Measurements from ENCODE around the gene SGCA.

DNA sequence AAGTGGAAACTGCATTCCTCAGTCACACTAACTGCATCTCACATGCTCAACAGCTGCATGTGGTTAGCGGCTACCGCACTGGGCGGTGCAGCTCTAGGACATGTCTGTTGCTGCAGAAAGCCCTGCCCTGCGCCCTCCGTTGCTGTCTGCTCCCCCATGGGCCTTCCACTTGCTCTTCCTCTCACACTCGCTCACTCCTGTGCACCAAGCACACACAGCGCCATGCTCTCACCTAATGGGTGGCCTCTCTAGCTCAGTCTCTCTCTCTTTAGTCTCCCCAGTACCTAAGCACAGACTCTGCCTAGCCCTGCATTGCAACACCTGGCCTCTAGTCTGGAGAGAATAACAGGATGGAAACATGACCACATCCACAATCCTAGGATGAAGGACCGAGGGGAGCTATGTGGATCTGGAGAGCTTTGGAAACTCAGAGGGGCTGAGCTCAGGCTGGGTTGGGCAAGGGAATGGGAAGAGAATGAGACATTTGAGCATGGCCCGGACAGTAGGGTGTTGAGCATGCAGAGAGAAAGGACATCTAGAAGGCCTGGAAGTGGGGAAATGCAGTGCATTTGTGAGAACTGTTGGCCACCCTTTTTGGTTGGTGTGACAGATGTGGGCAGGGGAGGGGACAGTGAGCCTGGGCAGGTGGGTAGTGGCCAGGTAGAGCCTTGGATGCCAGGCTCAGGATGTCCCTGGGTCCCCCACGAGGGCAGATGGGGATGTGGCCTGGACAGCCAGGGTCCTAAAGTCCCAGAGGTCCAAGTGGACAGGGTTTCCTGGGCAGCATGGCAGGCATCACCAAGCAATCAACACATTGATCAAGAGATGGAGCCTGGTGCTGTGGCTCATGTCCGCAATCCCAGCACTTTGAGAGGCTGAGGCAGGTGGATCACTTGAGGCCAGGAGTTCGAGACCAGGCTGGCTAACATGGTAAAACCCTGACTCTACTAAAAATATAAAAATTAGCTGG lies 16.1 kb downstream of the SGCA start:
- TF ChIP-seq PAX8 (IDR thresholded peaks at IDR 0.05), result no peak
- no peak for TF ChIP-seq SUZ12 (IDR thresholded peaks at IDR 0.05; ENCODE audit: unreplicated experiment)
- TF ChIP-seq, protein P1, sequence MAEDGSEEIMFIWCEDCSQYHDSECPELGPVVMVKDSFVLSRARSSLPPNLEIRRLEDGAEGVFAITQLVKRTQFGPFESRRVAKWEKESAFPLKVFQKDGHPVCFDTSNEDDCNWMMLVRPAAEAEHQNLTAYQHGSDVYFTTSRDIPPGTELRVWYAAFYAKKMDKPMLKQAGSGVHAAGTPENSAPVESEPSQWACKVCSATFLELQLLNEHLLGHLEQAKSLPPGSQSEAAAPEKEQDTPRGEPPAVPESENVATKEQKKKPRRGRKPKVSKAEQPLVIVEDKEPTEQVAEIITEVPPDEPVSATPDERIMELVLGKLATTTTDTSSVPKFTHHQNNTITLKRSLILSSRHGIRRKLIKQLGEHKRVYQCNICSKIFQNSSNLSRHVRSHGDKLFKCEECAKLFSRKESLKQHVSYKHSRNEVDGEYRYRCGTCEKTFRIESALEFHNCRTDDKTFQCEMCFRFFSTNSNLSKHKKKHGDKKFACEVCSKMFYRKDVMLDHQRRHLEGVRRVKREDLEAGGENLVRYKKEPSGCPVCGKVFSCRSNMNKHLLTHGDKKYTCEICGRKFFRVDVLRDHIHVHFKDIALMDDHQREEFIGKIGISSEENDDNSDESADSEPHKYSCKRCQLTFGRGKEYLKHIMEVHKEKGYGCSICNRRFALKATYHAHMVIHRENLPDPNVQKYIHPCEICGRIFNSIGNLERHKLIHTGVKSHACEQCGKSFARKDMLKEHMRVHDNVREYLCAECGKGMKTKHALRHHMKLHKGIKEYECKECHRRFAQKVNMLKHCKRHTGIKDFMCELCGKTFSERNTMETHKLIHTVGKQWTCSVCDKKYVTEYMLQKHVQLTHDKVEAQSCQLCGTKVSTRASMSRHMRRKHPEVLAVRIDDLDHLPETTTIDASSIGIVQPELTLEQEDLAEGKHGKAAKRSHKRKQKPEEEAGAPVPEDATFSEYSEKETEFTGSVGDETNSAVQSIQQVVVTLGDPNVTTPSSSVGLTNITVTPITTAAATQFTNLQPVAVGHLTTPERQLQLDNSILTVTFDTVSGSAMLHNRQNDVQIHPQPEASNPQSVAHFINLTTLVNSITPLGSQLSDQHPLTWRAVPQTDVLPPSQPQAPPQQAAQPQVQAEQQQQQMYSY (CRISPR knock-in tag; IDR thresholded peaks at IDR 0.05), result no peak
- TF ChIP-seq SREBF2 (IDR thresholded peaks at IDR 0.05; ENCODE audit: low read length), result no peak
- TF ChIP-seq, protein P2, sequence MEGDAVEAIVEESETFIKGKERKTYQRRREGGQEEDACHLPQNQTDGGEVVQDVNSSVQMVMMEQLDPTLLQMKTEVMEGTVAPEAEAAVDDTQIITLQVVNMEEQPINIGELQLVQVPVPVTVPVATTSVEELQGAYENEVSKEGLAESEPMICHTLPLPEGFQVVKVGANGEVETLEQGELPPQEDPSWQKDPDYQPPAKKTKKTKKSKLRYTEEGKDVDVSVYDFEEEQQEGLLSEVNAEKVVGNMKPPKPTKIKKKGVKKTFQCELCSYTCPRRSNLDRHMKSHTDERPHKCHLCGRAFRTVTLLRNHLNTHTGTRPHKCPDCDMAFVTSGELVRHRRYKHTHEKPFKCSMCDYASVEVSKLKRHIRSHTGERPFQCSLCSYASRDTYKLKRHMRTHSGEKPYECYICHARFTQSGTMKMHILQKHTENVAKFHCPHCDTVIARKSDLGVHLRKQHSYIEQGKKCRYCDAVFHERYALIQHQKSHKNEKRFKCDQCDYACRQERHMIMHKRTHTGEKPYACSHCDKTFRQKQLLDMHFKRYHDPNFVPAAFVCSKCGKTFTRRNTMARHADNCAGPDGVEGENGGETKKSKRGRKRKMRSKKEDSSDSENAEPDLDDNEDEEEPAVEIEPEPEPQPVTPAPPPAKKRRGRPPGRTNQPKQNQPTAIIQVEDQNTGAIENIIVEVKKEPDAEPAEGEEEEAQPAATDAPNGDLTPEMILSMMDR (IDR thresholded peaks at IDR 0.05 in 2 of 3, conservative IDR thresholded peaks at IDR 0.05 in 1 of 3; ENCODE audit: control insufficient read depth in 2 of 3, extremely low read depth in 1 of 3, insufficient read depth in 1 of 3, low read depth in 3 of 3, low read length in 3 of 3), result no peak
- TF ChIP-seq SIN3A (IDR thresholded peaks at IDR 0.05; ENCODE audit: low read depth, low read length), result no peak
- TF ChIP-seq, protein P3, sequence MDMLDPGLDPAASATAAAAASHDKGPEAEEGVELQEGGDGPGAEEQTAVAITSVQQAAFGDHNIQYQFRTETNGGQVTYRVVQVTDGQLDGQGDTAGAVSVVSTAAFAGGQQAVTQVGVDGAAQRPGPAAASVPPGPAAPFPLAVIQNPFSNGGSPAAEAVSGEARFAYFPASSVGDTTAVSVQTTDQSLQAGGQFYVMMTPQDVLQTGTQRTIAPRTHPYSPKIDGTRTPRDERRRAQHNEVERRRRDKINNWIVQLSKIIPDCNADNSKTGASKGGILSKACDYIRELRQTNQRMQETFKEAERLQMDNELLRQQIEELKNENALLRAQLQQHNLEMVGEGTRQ (IDR thresholded peaks at IDR 0.05; ENCODE audit: borderline replicate concordance, low read depth, low read length), result no peak
- TF ChIP-seq CHD4 (IDR thresholded peaks at IDR 0.05), result no peak
- no peak for TF ChIP-seq RAD21 (IDR thresholded peaks at IDR 0.05; ENCODE audit: insufficient read depth, low read depth, low read length)
- no peak for TF ChIP-seq SP1 (IDR thresholded peaks at IDR 0.05; ENCODE audit: low read depth, low read length)

Measured in GM12878 (cell line).